Measurements from ENCODE around the gene CCDC85A.

CCDC85A gene

DNA sequence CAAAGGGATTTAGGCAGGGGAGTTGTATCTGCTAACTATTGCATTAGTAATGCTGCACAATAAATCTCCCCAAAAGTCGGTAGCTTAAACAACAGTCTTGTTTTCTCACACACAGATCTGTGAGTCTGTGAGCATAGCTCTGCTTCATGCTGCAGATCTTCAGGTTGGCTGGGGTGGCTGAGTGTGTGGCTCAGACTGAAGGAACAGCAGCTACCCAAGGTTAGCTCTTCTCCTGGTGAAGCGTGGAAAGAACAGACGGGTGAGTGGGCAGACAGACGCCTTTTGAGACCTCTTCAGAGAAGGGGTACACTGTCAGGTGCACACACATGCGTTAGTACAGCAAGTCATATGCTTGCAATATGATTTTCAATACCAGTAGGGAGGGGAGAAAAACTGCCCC lies 3.9 kb upstream of the CCDC85A start:
- no peak for DNase-seq (ENCODE audit: low spot score)
- CTCF ChIA-PET: interaction anchor here (0.6 to 1.0 kb wide), 2 partner anchors 12 to 1782 kb away, joined by 3 to 5 read pairs; no protein-coding TSS in a partner anchor

DNA sequence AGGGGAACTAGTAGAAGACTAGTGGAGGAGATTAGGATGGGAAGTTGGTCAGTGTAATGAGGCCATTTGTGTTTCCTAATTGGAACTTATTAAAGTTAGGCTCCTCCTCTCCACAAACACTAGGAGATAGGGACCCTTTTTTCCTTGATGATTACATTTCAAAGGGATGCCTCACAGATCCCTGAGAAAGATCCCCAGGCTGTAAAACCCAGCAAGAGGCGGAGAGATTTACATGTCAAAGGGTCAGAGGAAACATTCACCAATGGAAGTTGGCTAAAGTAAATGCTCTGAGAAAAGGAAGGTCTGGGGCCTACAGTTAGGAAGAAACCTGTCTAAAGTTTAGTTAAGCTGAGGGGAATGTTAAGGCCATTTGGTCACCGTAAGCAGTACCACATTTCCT lies 1.4 kb upstream of the CCDC85A start:
- no peak for DNase-seq (ENCODE audit: low spot score)
- POLR2A ChIA-PET (ENCODE audit: low non-redundant PET): no interaction called here
- TF ChIP-seq, protein P1, sequence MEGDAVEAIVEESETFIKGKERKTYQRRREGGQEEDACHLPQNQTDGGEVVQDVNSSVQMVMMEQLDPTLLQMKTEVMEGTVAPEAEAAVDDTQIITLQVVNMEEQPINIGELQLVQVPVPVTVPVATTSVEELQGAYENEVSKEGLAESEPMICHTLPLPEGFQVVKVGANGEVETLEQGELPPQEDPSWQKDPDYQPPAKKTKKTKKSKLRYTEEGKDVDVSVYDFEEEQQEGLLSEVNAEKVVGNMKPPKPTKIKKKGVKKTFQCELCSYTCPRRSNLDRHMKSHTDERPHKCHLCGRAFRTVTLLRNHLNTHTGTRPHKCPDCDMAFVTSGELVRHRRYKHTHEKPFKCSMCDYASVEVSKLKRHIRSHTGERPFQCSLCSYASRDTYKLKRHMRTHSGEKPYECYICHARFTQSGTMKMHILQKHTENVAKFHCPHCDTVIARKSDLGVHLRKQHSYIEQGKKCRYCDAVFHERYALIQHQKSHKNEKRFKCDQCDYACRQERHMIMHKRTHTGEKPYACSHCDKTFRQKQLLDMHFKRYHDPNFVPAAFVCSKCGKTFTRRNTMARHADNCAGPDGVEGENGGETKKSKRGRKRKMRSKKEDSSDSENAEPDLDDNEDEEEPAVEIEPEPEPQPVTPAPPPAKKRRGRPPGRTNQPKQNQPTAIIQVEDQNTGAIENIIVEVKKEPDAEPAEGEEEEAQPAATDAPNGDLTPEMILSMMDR (conservative IDR thresholded peaks at IDR 0.05; ENCODE audit: low read depth): no peak
- CTCF ChIA-PET: interaction anchor here (1.0 kb wide), 1 partner anchor 117 kb away, joined by 3 read pairs; no protein-coding TSS in a partner anchor
- H3K27ac ChIP-seq: no peak overlapping the region

More for the DNA sequence above, 3.9 kb upstream of the CCDC85A start:
- H3K27ac ChIP-seq: no peak overlapping the region
- POLR2A ChIA-PET (ENCODE audit: low non-redundant PET): no interaction called here
- TF ChIP-seq, protein P1 (conservative IDR thresholded peaks at IDR 0.05; ENCODE audit: low read depth): no peak

GRCh38 chr2:56184500-56185011 lies 766 bp downstream of the CCDC85A start:
- TF ChIP-seq, protein P1 (conservative IDR thresholded peaks at IDR 0.05; ENCODE audit: low read depth): no peak
- no peak for DNase-seq (ENCODE audit: low spot score)
- no peak overlapping the region for H3K27ac ChIP-seq
- CTCF ChIA-PET: interaction anchor here (0.7 to 2.1 kb wide), 4 partner anchors 92 to 1331 kb away, joined by 3 to 8 read pairs (median 5); no protein-coding TSS in a partner anchor
- POLR2A ChIA-PET (ENCODE audit: low non-redundant PET): interaction anchor here (0.5 kb wide), 1 partner anchor 718 kb away, joined by 3 read pairs; no protein-coding TSS in a partner anchor

- no peak overlapping the region for H3K27ac ChIP-seq
- TF ChIP-seq, protein P1 (conservative IDR thresholded peaks at IDR 0.05; ENCODE audit: low read depth): no peak
- DNase-seq (ENCODE audit: low spot score): no peak
- ChIA-PET POLR2A (ENCODE audit: low non-redundant PET) (interaction anchor here (0.5 kb wide), 1 partner anchor 718 kb away, joined by 3 read pairs; no protein-coding TSS in a partner anchor), CTCF (interaction anchor here (0.6 to 2.1 kb wide), 3 partner anchors 565 to 572 kb away, joined by 3 to 6 read pairs (median 3); no protein-coding TSS in a partner anchor)
These were observed 1.4 kb downstream of the CCDC85A start for GRCh38 chr2:56185101-56185581.

DNA sequence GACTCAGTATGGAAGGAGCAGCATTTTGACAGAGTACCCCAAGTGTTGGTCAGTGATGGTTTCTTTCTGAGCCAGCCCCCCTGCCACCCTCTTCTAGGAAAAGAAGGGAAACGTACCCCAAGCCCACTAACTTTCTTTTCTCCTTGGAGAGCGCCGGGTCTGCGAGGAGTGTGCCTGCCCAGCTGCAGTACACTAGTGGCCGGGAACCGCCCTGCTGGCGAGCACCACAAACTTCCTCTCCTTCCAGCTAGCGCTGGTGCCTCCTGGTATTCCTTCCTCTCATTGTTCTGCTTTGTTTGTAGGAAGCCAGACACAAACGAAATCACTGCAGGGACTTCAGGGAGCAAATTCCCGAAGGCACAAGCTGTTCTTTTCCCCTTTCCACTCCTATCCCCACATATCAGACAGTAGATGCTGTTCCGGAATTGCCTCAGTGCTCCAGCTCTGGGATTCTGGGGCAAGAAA lies 1.8 kb downstream of the CCDC85A start:
- ChIA-PET CTCF (interaction anchor here (0.6 kb wide), 1 partner anchor 571 kb away, joined by 3 read pairs; no protein-coding TSS in a partner anchor), POLR2A (ENCODE audit: low non-redundant PET) (no interaction called here)

DNA sequence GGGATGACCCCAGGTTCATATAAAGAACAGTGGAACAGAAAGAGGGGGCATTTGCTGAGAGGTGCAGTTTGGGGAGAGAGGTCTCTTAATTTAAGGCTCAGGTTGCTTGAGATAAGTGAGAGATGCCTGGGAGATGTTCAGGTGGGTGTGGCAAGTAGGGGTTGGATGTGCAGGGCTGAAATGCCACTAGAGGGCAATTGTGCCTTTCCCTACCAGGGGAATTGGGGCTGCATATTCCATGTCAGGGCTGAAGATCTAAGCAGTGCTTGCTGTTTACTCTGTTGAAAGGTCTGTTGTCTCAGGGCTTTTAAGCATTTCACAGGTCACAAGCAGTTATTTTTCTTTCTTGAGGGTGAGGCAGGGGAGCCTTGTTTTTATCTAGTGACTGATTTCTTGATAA lies 7.8 kb downstream of the CCDC85A start:
- peak; percentile 54 for DNase-seq (ENCODE audit: low spot score)
- POLR2A ChIA-PET (ENCODE audit: low non-redundant PET): no interaction called here
- CTCF ChIA-PET: interaction anchor here (0.7 to 1.1 kb wide), 4 partner anchors 12 to 955 kb away, joined by 3 to 5 read pairs (median 4); no protein-coding TSS in a partner anchor
- H3K27ac ChIP-seq: no peak overlapping the region
- TF ChIP-seq, protein P1 (conservative IDR thresholded peaks at IDR 0.05; ENCODE audit: low read depth): peak; percentile 34; the same call in 1 of the 2 replicates

More for the DNA sequence above, 1.8 kb downstream of the CCDC85A start:
- TF ChIP-seq, protein P1 (conservative IDR thresholded peaks at IDR 0.05; ENCODE audit: low read depth): no peak
- no peak overlapping the region for H3K27ac ChIP-seq
- DNase-seq (ENCODE audit: low spot score): no peak

Measured in RWPE1 (cell line).